ENCODE measurements around the gene PIK3CA.
A peak's percentile ranks its signal among the peaks of the same experiment; 100 is the strongest.

The PIK3CA gene

DNA sequence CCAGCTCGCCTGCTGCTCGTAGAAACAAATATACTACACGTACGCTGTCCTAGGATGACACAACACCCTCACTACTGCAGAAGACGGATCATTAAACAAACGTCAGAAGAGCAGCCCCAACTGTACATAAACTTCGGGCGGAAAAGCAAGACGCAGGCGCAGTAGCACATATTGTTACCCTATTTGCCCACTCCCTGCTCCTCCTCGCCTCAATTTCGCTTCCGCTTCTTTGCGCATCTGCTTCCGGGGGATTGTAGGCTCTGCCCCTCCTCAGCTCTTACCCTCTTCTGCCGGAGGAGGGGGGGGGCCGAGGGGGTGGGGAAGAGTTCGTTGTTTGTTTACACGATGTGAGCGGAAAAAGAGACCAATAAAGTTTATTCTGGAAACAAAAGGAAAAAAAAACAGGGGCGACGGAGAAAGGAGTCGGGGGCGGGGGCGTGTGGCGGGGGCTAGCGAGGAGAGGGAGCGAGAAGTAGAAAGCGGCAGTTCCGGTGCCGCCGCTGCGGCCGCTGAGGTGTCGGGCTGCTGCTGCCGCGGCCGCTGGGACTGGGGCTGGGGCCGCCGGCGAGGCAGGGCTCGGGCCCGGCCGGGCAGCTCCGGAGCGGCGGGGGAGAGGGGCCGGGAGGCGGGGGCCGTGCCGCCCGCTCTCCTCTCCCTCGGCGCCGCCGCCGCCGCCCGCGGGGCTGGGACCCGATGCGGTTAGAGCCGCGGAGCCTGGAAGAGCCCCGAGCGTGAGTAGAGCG is at the start of gene PIK3CA:
TSS of gene PIK3CA (plus strand) at position 485 of the 743 bp plus-strand sequence. CDS start 50,469 bp downstream, outside the sequence.
- TF ChIP-seq, protein P1, sequence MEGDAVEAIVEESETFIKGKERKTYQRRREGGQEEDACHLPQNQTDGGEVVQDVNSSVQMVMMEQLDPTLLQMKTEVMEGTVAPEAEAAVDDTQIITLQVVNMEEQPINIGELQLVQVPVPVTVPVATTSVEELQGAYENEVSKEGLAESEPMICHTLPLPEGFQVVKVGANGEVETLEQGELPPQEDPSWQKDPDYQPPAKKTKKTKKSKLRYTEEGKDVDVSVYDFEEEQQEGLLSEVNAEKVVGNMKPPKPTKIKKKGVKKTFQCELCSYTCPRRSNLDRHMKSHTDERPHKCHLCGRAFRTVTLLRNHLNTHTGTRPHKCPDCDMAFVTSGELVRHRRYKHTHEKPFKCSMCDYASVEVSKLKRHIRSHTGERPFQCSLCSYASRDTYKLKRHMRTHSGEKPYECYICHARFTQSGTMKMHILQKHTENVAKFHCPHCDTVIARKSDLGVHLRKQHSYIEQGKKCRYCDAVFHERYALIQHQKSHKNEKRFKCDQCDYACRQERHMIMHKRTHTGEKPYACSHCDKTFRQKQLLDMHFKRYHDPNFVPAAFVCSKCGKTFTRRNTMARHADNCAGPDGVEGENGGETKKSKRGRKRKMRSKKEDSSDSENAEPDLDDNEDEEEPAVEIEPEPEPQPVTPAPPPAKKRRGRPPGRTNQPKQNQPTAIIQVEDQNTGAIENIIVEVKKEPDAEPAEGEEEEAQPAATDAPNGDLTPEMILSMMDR (IDR thresholded peaks at IDR 0.05; ENCODE audit: low read depth, low read length, missing control alignments): no peak
- H3K4me3 ChIP-seq (replicated peaks; ENCODE audit: low read depth, low read length): peak within 1 kb of the TSS; percentile 90
- peak; percentile 98 for DNase-seq (ENCODE audit: extremely low read depth, low read depth)

DNA sequence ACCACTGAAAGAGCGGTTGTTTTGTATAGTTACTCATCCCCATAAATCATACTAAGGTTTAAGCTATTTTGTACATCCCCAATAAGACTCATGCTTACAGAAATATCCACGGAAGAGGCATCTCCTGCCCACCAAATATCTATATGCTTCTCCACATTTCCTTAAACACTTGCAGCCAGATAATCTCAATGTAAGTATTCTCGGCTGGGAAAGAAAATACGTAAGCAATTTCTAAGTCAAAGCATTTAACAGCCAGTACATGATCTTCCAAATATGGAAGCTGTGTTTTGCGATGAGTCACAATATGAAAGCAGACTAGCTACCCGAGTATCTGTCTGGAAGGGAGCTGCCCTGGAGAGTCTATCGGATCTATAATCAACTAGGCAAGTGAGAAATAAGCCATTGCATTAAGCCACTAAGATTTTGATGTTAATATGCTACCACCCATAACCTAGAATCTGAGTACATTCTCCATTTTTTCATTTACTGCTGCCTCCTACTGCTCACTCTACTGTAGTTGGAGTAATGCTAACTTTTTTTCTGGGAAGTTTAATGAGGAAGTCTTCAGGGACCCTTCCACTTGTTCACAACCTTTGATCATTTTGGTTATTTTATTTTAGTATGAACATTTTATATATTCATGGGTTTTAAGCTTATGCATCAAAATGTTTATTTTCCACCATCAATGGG is 49.6 kb upstream of the PIK3CA start:
- H3K4me3 ChIP-seq (replicated peaks; ENCODE audit: low read depth, low read length): no peak overlapping the region
- DNase-seq (ENCODE audit: extremely low read depth, low read depth): no peak
- TF ChIP-seq, protein P1 (IDR thresholded peaks at IDR 0.05; ENCODE audit: low read depth, low read length, missing control alignments): no peak

DNA sequence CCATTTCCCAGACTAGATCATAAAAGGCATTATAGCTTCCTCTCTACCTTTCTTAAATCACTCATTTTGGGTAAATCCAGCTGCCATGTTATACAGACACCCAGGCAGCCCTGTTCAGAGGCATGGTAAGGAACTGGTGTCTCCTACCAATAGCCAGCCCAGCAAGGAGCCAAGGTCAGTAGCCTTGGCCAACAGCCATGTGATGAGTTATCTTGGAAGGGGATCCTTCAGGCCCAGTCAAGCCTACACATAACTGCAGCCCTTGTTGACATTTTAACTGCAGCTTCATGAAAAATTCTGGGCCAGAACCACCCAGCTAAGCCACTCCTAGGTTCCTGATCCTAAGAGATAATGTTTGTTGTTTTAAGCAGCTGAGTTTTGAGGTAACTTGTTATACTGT is 47.5 kb upstream of the PIK3CA start:
- TF ChIP-seq, protein P1 (IDR thresholded peaks at IDR 0.05; ENCODE audit: low read depth, low read length, missing control alignments): no peak
- no peak overlapping the region for H3K4me3 ChIP-seq (replicated peaks; ENCODE audit: low read depth, low read length)
- no peak for DNase-seq (ENCODE audit: extremely low read depth, low read depth)

DNA sequence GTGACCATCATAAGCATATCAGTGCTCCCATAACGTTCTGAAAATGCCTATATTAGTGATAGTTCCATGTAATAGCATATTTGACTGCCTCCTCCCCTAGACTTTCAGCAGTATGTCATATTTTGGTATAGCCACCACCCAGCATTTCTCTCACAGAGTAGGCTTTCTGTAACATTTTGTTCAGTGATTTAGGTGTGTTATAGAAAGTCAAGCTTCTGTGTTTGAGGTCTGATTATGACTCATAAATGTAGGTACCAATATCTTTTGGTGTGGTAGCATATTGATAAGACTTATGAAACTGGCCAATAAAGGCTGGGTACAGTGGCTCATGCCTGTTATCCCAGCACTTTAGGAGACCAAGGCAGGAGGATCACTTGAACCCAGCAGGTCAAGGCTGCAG is 42.3 kb upstream of the PIK3CA start:
- TF ChIP-seq, protein P1 (IDR thresholded peaks at IDR 0.05; ENCODE audit: low read depth, low read length, missing control alignments): no peak
- DNase-seq (ENCODE audit: extremely low read depth, low read depth): no peak

DNA sequence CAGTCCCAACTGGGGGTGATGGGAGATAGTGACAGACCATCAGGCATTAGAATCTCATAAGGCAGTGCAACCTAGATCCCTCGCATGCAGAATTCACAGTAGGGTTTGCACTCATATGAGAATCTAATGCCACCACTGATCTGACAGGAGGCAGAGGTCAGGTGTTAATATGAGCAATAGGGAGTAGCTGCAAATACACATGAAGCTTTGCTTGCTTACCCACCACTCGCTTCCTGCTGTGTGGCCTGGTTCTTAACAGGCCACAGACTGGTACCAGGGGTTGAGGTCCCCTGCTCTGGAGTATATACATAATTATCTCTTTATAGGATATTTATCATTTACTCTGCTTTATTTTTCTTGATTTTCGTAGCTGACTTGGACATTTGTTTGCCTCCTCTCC is 40.5 kb upstream of the PIK3CA start:
- no peak for DNase-seq (ENCODE audit: extremely low read depth, low read depth)
- TF ChIP-seq, protein P1 (IDR thresholded peaks at IDR 0.05; ENCODE audit: low read depth, low read length, missing control alignments): no peak
- H3K4me3 ChIP-seq (replicated peaks; ENCODE audit: low read depth, low read length): no peak overlapping the region

More for the DNA sequence above, 42.3 kb upstream of the PIK3CA start:
- no peak overlapping the region for H3K4me3 ChIP-seq (replicated peaks; ENCODE audit: low read depth, low read length)

DNA sequence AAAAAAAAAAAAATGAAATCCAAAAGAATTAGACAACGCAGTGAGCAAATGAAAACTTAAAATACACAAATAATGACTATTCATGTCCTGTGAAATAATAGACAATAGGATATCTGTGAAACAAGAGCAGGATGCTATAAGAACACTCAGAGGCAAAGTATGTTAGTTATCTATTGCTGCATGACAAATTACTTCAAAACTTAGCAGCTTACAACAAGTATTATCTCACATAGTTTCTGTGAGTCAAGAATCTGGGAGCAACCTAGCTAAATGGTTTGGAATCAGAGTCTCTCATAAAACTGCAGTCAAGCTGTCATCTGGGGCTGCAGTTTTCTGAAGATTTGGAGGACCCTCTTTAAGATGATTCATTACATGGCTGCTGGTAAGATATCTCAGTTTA is 40.1 kb upstream of the PIK3CA start:
- H3K4me3 ChIP-seq (replicated peaks; ENCODE audit: low read depth, low read length): no peak overlapping the region
- DNase-seq (ENCODE audit: extremely low read depth, low read depth): no peak
- TF ChIP-seq, protein P1 (IDR thresholded peaks at IDR 0.05; ENCODE audit: low read depth, low read length, missing control alignments): no peak

Data from HFF-Myc (cell line).